ENCODE data around the gene GRWD1. TPM values are rescaled to one million over a fixed set of nuclear protein-coding genes. Genes with fewer than 3 reads are reported as not detected.

GRWD1 gene
- total RNA-seq, 2 experiments from 2014 or later, result 21.4 to 21.7 TPM

- Mint-ChIP-seq H3K36me3 (ENCODE audit: low read depth) (peaks cover 43% of the 10 kb centered on the region), H3K4me1 (ENCODE audit: low read depth) (peaks cover 27% of the 10 kb centered on the region), H3K27ac (no peak overlapping the region), H3K4me3 (no peak overlapping the region), H3K9me3 (no peaks in the 10 kb centered on the region), H3K27me3 (no peaks in the 10 kb centered on the region)
- Histone ChIP-seq H3K27ac (ENCODE audit: low read depth in 1 of 2, low read length in 2 of 2) (no peak overlapping the region), H3K4me3 (ENCODE audit: low read length) (no peak overlapping the region), H3K27me3 (ENCODE audit: control insufficient read depth in 1 of 2, insufficient read depth in 2 of 2, low read length in 2 of 2) (no peaks in the 10 kb centered on the region), H3K4me1 (ENCODE audit: insufficient read depth, low read length) (peaks cover 26% of the 10 kb centered on the region), H3K36me3 (ENCODE audit: insufficient read depth, low read length) (peaks cover 48% of the 10 kb centered on the region), H3K9me3 (ENCODE audit: control insufficient read depth in 1 of 2, insufficient read depth in 1 of 2, low read length in 2 of 2) (no peaks in the 10 kb centered on the region)
- no peak for TF ChIP-seq CTCF (IDR thresholded peaks at IDR 0.05)
- intact Hi-C loops (cut with DNase I, micrococcal nuclease), result loop anchor here in 1 of 2 experiments (10.0 kb wide), 1 partner anchor 637 kb away; the partner anchor contains the start of genes C19orf73, LIN7B and PPFIA3
- POLR2A ChIA-PET, result no interaction called here
- no peak for DNase-seq
- ATAC-seq (ENCODE audit: poor library complexity), result no peak
- CTCF ChIA-PET, result no interaction called here
Observed at GRCh38 chr19:48477698-48478338, 32.0 kb downstream of the GRWD1 start.

GRCh38 chr19:48478339-48479256 lies 32.8 kb downstream of the GRWD1 start:
- H3K4me1 Mint-ChIP-seq (ENCODE audit: low read depth), result peaks cover 27% of the 10 kb centered on the region
- peaks cover 26% of the 10 kb centered on the region for H3K4me1 ChIP-seq (ENCODE audit: insufficient read depth, low read length)
- DNase-seq (peak in 1 of 14 experiments; percentile 8), ATAC-seq (ENCODE audit: poor library complexity) (no peak)
- TF ChIP-seq CTCF (IDR thresholded peaks at IDR 0.05), result no peak
- H3K9me3 ChIP-seq (ENCODE audit: control insufficient read depth in 1 of 2, insufficient read depth in 1 of 2, low read length in 2 of 2), result no peaks in the 10 kb centered on the region
- ChIA-PET POLR2A (interaction anchor here (2.7 kb wide), 1 partner anchor 8 kb away, joined by 18 read pairs; no protein-coding TSS in a partner anchor), CTCF (no interaction called here)
- H3K27me3 Mint-ChIP-seq, result no peaks in the 10 kb centered on the region
- H3K4me3 Mint-ChIP-seq, result no peak overlapping the region
- intact Hi-C loops (cut with DNase I, micrococcal nuclease), result loop anchor here in 1 of 2 experiments (10.0 kb wide), 1 partner anchor 636 kb away; the partner anchor contains the start of genes C19orf73, LIN7B and PPFIA3
- H3K27ac ChIP-seq (ENCODE audit: low read depth in 1 of 2, low read length in 2 of 2), result no peak overlapping the region
- peak overlapping the region; percentile 88 for H3K27ac Mint-ChIP-seq
- H3K36me3 Mint-ChIP-seq (ENCODE audit: low read depth), result peaks cover 35% of the 10 kb centered on the region
- H3K27me3 ChIP-seq (ENCODE audit: control insufficient read depth in 1 of 2, insufficient read depth in 2 of 2, low read length in 2 of 2), result no peaks in the 10 kb centered on the region
- peaks cover 40% of the 10 kb centered on the region for H3K36me3 ChIP-seq (ENCODE audit: insufficient read depth, low read length)
- H3K9me3 Mint-ChIP-seq, result no peaks in the 10 kb centered on the region
- H3K4me3 ChIP-seq (ENCODE audit: low read length), result no peak overlapping the region

GRCh38 chr19:48479686-48480085 lies 33.9 kb downstream of the GRWD1 start:
- DNase-seq (no peak), ATAC-seq (ENCODE audit: poor library complexity) (no peak)
- intact Hi-C loops (cut with DNase I, micrococcal nuclease), result loop anchor here (1.0 to 10.0 kb wide), 2 partner anchors 34 to 635 kb away; partner anchors contain the start of genes C19orf73 (in 1 of the 2), GRWD1 (in 1 of the 2), LIN7B (in 1 of the 2) and PPFIA3 (in 1 of the 2)
- Histone ChIP-seq H3K36me3 (ENCODE audit: insufficient read depth, low read length) (peaks cover 31% of the 10 kb centered on the region), H3K27me3 (ENCODE audit: control insufficient read depth in 1 of 2, insufficient read depth in 2 of 2, low read length in 2 of 2) (no peaks in the 10 kb centered on the region), H3K4me1 (ENCODE audit: insufficient read depth, low read length) (peaks cover 26% of the 10 kb centered on the region), H3K27ac (ENCODE audit: low read depth in 1 of 2, low read length in 2 of 2) (peak overlapping the region in 1 of 2 donors; percentile 77), H3K4me3 (ENCODE audit: low read length) (no peak overlapping the region), H3K9me3 (ENCODE audit: control insufficient read depth in 1 of 2, insufficient read depth in 1 of 2, low read length in 2 of 2) (no peaks in the 10 kb centered on the region)
- ChIA-PET CTCF (interaction anchor here (1.3 kb wide), 1 partner anchor 10 kb away, joined by 5 read pairs; no protein-coding TSS in a partner anchor), POLR2A (interaction anchor here (1.0 to 2.7 kb wide), 5 partner anchors 10 to 165 kb away, joined by 5 to 18 read pairs (median 9); partner anchors contain the start of genes RPL18, SPHK2, SYNGR4 and TMEM143)
- H3K9me3 Mint-ChIP-seq, result no peaks in the 10 kb centered on the region
- TF ChIP-seq CTCF (IDR thresholded peaks at IDR 0.05), result no peak
- no peaks in the 10 kb centered on the region for H3K27me3 Mint-ChIP-seq
- peak overlapping the region; percentile 88 for H3K4me3 Mint-ChIP-seq
- H3K36me3 Mint-ChIP-seq (ENCODE audit: low read depth), result peaks cover 27% of the 10 kb centered on the region
- H3K4me1 Mint-ChIP-seq (ENCODE audit: low read depth), result peaks cover 27% of the 10 kb centered on the region
- H3K27ac Mint-ChIP-seq, result peak overlapping the region; percentile 88

Measured in CD4-positive, alpha-beta T cell (primary cell).